ENCODE data around the gene CHN1. TPM values are rescaled to one million over a fixed set of nuclear protein-coding genes. Genes with fewer than 3 reads are reported as not detected.

The CHN1 gene
- total and polyA plus RNA-seq, 2 of the 8 experiments (the other 6 are each of a cell fraction or from before 2014, with no cell fraction given) = 54.0 to 65.7 TPM

DNA sequence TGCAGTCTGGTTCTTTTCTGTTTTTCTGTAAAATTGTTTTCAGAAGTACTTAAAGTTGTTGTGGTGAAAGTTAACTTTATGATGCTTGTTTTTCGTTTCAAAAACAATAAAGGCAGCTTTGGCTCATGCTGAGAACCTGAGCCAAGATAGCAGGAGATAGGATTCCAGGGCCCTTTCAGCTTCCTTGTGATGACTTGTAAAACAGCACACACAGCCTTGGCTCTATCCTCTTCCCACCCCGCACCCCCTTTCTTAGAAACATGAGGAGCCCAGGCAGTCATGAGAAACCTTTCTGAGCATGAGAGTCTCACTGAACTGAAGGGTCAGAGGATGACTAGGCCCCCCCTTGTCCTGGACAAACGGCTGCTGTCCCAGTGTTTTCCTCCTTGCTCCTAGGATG, 228.5 kb downstream of the CHN1 start:
- CTCF ChIA-PET (ENCODE audit: partially characterized antibody) = interaction anchor here (0.6 to 12.2 kb wide), 27 partner anchors 8 to 239 kb away, joined by 3 to 249 read pairs (median 6); partner anchors contain the start of gene CHRNA1
- POLR2A ChIA-PET (ENCODE audit: partially characterized antibody) = interaction anchor here (1.3 to 5.4 kb wide), 2 partner anchors 12 to 20 kb away, joined by 3 to 50 read pairs; no protein-coding TSS in a partner anchor
- TF ChIP-seq, protein P1, sequence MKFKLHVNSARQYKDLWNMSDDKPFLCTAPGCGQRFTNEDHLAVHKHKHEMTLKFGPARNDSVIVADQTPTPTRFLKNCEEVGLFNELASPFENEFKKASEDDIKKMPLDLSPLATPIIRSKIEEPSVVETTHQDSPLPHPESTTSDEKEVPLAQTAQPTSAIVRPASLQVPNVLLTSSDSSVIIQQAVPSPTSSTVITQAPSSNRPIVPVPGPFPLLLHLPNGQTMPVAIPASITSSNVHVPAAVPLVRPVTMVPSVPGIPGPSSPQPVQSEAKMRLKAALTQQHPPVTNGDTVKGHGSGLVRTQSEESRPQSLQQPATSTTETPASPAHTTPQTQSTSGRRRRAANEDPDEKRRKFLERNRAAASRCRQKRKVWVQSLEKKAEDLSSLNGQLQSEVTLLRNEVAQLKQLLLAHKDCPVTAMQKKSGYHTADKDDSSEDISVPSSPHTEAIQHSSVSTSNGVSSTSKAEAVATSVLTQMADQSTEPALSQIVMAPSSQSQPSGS (IDR thresholded peaks at IDR 0.05; ENCODE audit: low read length) = no peak
- TF ChIP-seq BACH1 (IDR thresholded peaks at IDR 0.05; ENCODE audit: low read length) (no peak), KDM4A (IDR thresholded peaks at IDR 0.05; ENCODE audit: low read depth, low read length, severe bottlenecking) (no peak), EZH2 (IDR thresholded peaks at IDR 0.05; ENCODE audit: low read depth, low read length, severe bottlenecking) (no peak), POLR2AphosphoS5 (IDR thresholded peaks at IDR 0.05; ENCODE audit: low read depth, low read length) (no peak), RNF2 (IDR thresholded peaks at IDR 0.05; ENCODE audit: borderline replicate concordance, low read depth, low read length, missing control alignments, poor library complexity, severe bottlenecking) (no peak), EP300 (IDR thresholded peaks at IDR 0.05; ENCODE audit: borderline replicate concordance in 1 of 2, low read depth in 2 of 2, low read length in 2 of 2) (no peak), PHF8 (conservative IDR thresholded peaks at IDR 0.05; ENCODE audit: low read depth, low read length) (no peak), CHD1 (IDR thresholded peaks at IDR 0.05; ENCODE audit: low read depth, low read length) (no peak)
- TF ChIP-seq, protein P2, sequence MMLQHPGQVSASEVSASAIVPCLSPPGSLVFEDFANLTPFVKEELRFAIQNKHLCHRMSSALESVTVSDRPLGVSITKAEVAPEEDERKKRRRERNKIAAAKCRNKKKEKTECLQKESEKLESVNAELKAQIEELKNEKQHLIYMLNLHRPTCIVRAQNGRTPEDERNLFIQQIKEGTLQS (IDR thresholded peaks at IDR 0.05; ENCODE audit: insufficient read depth, low read depth, low read length) = no peak

More for the DNA sequence above, 228.5 kb downstream of the CHN1 start:
- Histone ChIP-seq H3K27ac (ENCODE audit: low read depth, low read length) (no peak overlapping the region), H3K36me3 (ENCODE audit: control insufficient read depth in 2 of 4, insufficient read depth in 4 of 4, low read length in 3 of 4) (no peaks in the 10 kb centered on the region), H2BK120ac (replicated peaks; ENCODE audit: low read depth, low read length) (peak overlapping the region; percentile 69), H2BK20ac (ENCODE audit: low read length) (peak overlapping the region; percentile 86), H3K79me2 (ENCODE audit: control insufficient read depth in 1 of 2, insufficient read depth in 2 of 2, low read length in 2 of 2) (no peaks in the 10 kb centered on the region), H2AK5ac (ENCODE audit: low read depth, low read length) (no peak overlapping the region), H4K20me1 (replicated peaks in 1 of 2; ENCODE audit: control insufficient read depth in 1 of 2, insufficient read depth in 2 of 2, low read length in 2 of 2) (no peaks in the 10 kb centered on the region), H3K4me3 (ENCODE audit: extremely low read depth in 1 of 4, insufficient read depth in 2 of 4, low read depth in 3 of 4, low read length in 4 of 4) (no peak overlapping the region), H2BK15ac (ENCODE audit: low read length) (no peak overlapping the region; the same call in 1 of the 2 replicates), H3K56ac (replicated peaks; ENCODE audit: insufficient read length, low read depth, low read length) (no peak overlapping the region), H3K14ac (ENCODE audit: insufficient read length) (no peak overlapping the region), H3K4ac (replicated peaks; ENCODE audit: insufficient read length, low read depth, low read length) (no peak overlapping the region), H4K91ac (replicated peaks; ENCODE audit: insufficient read length, low read length) (peak overlapping the region; percentile 78), H2BK12ac (ENCODE audit: low read depth, low read length) (peak overlapping the region; percentile 86), H3K4me2 (ENCODE audit: insufficient read depth in 1 of 2, low read depth in 2 of 2, low read length in 2 of 2) (no peak overlapping the region), H3K9ac (replicated peaks in 1 of 4; ENCODE audit: extremely low read depth in 1 of 4, low read depth in 3 of 4, low read length in 3 of 4) (no peak overlapping the region), H2AFZ (ENCODE audit: low read length) (peak overlapping the region; percentile 56; the same call in 1 of the 2 replicates), H2BK5ac (ENCODE audit: low read depth, low read length) (peak overlapping the region; percentile 50; the same call in 1 of the 2 replicates), H4K5ac (ENCODE audit: insufficient read length, low read depth, low read length) (no peak overlapping the region), H3K27me3 (replicated peaks in 1 of 4; ENCODE audit: control insufficient read depth in 3 of 4, extremely low read depth in 1 of 4, insufficient read depth in 3 of 4, low read length in 3 of 4) (no peaks in the 10 kb centered on the region), H3K23ac (ENCODE audit: insufficient read length) (no peak overlapping the region), H3K23me2 (ENCODE audit: low read depth, low read length) (no peaks in the 10 kb centered on the region), H4K8ac (ENCODE audit: extremely low read depth, insufficient read depth, low read length) (no peak overlapping the region), H3K18ac (ENCODE audit: extremely low read depth, low read length) (no peak overlapping the region; the same call in 1 of the 2 replicates), H3K9me3 (ENCODE audit: insufficient read depth in 2 of 2, low read depth in 1 of 2, low read length in 1 of 2) (no peaks in the 10 kb centered on the region), H3K4me1 (replicated peaks in 1 of 4; ENCODE audit: control insufficient read depth in 3 of 4, insufficient read depth in 4 of 4, low read length in 3 of 4) (peaks cover 8 to 22% (median 9%) of the 10 kb centered on the region in 4 experiments), H3K79me1 (ENCODE audit: low read depth, low read length) (no peaks in the 10 kb centered on the region)
- WGBS, 2 experiments (ENCODE audit: extremely low coverage in 1 of 2, insufficient coverage in 1 of 2, insufficient read length in 1 of 2, insufficient replicate concordance in 2 of 2, low coverage in 1 of 2, low lambda C conversion rate in 2 of 2, missing lambda C conversion rate in 1 of 2) = 80% methylated on average over 3 of the region's 3 CpGs; no CpG with 5 or more reads in 1 of the 2 experiments
- FAIRE-seq (no peak), DNase-seq (ENCODE audit: low read depth in 1 of 2, low spot score in 2 of 2) (no peak)

Data from H1 (cell line).